GM18519 (cell line): ENCODE measurements around the gene GH2.
A peak's percentile ranks its signal among the peaks of the same experiment; 100 is the strongest.
"Not testable (repeated sequence)": the region's sequence is repeated elsewhere in the genome, so short reads cannot be mapped to it uniquely, and the experiment has no call there.

Experiments
- ATAC-seq: cut with Tn5 transposase; IDR thresholded peaks from one replicate; pipeline ENCODE4 v1.9.1; 2021; ENCODE audit warnings: mild to moderate bottlenecking, moderate library complexity; ENCODE audit not compliant: unreplicated experiment, low FRiP score

The GH2 gene

GRCh38 chr17:63881935-63882601, at the start of gene GH2:
Gene GH2 (minus strand): TSS chr17:63881944. CDS start chr17:63881801, 143 bp downstream.
- ATAC-seq = peak; percentile 63

DNA sequence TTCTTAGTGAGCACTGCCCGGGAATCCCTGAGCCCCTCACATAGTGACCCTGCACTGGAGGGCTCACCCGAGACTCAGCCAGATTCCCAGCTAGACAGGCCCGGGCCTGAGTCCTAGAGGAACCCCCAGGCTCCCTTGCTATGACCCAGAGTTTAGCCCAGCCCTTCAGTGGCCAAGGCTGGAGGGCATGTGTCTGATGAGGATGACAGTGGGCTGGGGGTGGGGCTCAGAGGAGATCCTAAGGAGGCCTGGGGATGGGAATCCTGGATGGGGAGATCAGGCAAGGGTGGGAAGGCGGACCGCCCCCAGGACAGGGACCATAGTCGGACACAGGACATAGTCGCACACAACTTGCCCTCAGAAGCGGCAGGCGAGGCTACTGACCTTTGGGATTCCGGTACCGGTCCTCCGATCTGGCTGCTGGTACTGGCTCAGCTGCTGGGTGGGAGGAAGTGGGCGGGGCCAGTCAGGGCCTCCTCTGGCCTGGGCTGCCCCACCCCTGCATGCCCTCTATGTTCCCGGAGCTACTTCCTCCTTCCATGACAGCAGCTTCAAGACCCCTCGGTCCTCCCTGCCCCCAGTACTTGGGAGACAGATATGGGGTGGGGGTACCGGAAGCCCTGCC, 49.3 kb upstream of the GH2 start:
- no peak for ATAC-seq

DNA sequence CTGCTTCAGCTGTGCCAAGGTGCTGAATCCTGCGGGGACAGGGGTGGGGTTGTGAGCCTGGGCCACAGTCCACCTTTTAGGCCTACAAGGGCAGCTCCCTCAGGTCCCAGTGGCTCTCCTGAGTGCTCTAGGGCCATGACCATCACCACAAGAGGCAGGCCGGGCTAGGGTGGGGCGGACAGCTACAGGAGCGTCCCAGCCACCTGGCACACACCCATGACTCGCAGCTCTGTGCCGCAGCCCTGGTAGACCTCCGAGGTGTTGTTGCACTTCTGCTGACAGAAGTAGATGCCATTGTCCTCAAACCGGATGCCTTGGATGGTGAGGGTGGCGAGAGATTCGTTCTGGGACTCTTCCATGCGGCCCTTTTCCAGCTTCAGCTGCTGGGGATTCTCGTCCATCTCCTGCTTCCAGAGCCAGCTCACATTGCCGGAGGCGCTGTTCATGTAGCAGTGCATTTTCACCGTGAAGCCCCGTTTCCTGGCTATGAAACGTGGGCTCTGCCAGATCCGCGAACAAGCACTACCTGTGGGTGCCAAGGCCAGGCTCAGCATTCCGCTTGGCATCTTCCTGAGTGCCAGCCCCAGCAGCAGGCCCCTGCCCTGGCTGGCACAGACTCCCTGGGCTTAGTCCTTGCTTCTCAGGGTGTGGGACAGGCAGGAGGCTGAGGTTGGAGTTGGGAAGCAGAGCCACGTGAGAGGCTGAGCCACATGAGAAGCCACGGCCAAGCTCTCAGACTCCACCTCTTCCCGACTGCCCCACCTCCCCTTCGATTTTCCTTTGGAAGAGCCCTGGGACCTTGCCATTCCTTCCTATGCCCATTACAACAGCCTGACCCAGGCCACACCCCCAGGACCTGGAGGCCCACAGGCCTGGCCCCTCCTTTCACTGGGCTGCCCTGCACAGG, 48.4 kb upstream of the GH2 start:
- no peak for ATAC-seq

DNA sequence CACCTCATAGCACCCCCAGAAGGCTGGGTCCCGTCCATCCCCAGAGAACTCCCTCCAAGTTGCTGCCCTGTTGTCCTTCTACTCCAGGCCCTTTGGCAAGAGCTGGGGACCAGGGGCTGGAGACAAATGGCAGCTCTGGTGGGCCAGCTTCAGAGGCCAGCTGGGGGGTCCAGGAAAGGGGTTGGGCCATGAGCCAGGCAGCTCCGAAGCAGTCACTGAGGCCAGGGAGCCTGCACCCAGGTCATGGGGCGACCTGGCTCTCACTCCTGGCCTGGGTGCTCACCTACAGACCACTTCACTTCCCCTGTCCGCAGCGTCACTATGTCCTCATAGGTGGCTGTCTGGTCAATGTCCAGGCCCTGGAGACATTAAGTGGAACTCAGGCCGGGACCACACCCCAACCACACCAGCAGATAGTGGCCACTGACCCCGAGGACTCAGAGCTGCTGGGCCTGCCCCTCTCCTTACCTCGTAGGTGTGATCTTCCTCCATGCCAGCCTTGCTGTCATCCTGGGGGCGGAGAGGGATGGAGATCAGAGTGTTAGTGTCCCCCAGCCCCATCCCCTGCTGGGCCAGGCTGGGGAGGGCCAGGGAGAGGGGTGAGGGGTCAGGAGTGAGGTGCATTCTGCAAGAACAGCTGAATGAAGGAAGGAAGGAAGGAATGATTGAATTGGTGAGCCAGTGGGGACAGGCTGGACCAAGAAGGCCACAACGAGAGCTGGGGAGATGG, 47.4 kb upstream of the GH2 start:
- ATAC-seq = no peak

- ATAC-seq = no peak
Observed at GRCh38 chr17:63928172-63928666, 46.5 kb upstream of the GH2 start.

- ATAC-seq = no peak
Observed at GRCh38 chr17:63927464-63928171, 45.9 kb upstream of the GH2 start.

- no peak for ATAC-seq
Observed at GRCh38 chr17:63926164-63926563, 44.4 kb upstream of the GH2 start.

DNA sequence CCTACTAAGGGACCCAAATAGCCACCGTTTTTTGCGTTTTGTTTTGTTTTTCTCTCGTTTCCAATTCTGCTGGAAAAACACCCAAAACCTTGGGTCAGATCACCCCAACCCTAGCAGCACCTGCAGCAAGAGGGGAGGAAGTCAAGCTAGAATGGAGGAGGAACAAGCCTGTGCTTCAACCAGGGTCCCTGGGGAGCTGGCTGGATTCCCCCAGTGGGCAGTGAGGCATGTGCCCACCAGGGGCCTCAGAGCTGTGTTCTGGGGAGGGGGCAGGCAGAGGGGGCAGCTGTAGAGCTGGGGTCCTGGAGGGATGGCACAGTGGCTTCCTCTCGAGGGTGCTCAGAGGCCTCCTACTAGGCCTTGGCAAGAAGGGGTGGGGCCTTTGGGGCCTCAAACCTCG, 43.9 kb upstream of the GH2 start:
- ATAC-seq = no peak

GRCh38 chr17:63922402-63922801, 40.7 kb upstream of the GH2 start:
- ATAC-seq = not testable (repeated sequence)

GRCh38 chr17:63920779-63921178, 39.0 kb upstream of the GH2 start:
- ATAC-seq = not testable (repeated sequence)

DNA sequence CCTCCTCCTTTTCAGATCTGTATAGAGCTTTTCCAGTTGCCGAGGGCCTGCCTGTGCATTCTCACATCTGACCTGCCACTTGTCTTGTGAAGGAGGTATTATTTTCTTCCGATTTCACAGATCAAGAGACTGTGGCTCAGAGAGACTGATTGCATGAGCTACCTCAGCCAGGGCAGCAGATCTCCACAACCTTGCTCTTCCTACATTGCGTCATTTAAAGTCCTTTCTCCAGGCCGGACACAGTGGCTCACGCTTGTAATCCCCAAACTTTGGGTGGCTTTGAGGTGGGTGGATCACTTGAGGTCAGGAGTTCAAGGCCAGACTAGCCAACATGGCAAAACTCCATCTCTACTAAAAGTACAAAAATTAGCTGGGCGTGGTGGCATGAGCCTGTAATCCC, 38.3 kb upstream of the GH2 start:
- ATAC-seq = not testable (repeated sequence)

DNA sequence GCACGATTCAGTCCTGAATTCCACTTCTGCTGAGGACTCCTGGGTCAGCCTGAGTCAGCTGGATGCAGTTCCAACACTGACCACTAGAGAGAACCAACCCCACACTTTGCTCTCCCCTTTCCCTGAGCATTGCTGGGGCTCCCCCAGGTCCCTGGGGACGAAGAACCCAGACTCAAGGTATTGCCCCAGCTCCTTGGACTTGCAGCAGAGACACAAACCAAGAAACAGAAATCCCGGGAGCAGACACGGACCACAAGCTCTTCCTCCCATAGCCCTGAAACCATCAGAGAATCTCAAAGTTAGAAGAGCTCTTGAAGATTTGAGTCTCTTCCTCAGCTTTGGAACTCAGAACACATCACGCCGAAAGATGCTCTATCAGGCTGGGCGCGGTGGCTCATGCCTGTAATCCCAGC, 37.6 kb upstream of the GH2 start:
- ATAC-seq = no peak

- ATAC-seq = not testable (repeated sequence)
Observed at GRCh38 chr17:63918789-63919305, 37.1 kb upstream of the GH2 start, which contains the start of gene GH1. Gene GH1 (minus strand): TSS chr17:63918839. CDS start chr17:63918776, 63 bp downstream.

DNA sequence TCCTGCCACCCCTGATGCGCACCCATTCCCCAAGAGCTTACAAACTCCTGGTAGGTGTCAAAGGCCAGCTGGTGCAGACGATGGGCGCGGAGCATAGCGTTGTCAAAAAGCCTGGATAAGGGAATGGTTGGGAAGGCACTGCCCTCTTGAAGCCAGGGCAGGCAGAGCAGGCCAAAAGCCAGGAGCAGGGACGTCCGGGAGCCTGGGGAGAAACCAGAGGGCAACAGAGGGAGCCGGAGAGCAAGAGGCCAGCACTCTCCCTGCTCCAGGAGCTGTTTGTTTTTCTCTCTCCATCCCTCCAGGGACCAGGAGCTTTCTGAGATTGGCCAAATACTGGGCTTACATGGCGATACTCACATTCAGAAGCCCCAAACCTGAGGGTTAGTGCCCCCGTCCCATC, 36.6 kb upstream of the GH2 start:
- ATAC-seq = no peak

GRCh38 chr17:63917646-63918045, 35.9 kb upstream of the GH2 start:
- ATAC-seq = no peak

- not testable (repeated sequence) for ATAC-seq
Observed at GRCh38 chr17:63917206-63917605, 35.5 kb upstream of the GH2 start.

DNA sequence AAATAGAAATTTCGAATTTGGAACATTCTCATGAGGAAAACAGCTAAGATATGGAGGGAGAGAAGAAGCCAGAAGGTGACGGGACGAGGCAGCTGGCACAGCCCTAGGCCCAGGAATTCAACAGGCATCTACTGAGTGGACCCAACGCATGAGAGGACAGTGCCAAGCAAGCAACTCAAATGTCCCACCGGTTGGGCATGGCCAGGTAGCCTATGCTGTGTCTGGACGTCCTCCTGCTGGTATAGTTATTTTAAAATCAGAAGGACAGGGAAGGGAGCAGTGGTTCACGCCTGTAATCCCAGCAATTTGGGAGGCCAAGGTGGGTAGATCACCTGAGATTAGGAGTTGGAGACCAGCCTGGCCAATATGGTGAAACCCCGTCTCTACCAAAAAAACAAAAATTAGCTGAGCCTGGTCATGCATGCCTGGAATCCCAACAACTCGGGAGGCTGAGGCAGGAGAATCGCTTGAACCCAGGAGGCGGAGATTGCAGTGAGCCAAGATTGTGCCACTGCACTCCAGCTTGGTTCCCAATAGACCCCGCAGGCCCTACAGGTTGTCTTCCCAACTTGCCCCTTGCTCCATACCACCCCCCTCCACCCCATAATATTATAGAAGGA, 34.9 kb upstream of the GH2 start:
- ATAC-seq = no peak

GRCh38 chr17:63915753-63916152, 34.0 kb upstream of the GH2 start:
- ATAC-seq = not testable (repeated sequence)

DNA sequence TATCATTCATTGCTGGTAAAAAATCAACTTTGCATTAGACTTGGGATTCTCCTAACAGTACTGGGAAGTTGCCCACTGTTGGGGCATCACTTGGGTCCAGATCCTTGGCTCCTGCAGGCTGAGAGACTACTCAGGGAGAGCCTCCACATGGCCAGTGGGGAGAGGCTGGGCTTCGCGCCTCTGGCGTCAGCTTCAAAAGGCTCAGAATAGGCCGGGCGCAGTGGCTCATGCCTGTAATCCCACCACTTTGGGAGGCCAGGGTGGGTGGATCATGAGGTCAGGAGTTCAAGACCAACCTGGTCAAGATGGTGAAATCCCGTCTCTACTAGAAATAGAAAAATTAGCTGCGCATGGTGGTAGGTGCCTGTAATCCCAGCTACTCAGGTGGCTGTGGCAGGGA, 32.7 kb upstream of the GH2 start:
- no peak for ATAC-seq
